GM18519 (cell line): Measurements from ENCODE around the gene AHDC1.

Source experiments
- ATAC-seq: cut with Tn5 transposase; IDR thresholded peaks from one replicate; pipeline ENCODE4 v1.9.1; 2021; ENCODE audit warnings: mild to moderate bottlenecking, moderate library complexity; ENCODE audit not compliant: unreplicated experiment, low FRiP score

Gene AHDC1

DNA sequence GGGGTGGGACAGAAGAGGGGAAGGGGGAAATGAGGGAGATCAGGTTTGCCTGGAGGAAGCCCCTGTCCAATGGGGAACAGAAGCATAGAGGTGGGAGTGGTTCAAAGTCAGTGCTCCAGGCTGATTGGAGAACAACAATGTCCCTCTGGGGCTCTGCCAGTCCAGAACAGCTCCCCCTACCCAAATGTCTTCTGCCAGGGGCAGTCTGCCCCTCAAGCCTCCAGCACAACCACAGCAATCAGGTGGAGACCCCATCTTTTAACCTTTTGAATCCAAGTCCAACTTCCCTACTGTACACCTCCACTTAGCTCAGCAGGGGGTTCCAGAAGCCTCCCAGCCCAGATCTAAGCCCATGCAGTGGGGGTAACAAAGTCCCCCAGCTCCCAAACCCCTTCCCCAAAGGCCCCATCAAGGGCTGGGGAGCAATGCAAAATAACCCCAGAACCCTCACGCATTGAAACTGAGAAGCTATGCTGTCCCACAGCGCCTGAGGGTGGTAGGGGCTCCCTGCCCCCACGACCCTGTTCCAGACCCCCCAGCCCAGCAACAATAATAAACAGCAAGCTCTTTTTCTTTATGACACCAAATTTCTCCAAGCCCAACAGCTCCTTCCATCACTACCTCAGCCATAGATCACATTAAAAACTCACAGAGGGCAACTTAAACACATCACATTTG is 3.3 kb downstream of the AHDC1 start:
- no peak for ATAC-seq

DNA sequence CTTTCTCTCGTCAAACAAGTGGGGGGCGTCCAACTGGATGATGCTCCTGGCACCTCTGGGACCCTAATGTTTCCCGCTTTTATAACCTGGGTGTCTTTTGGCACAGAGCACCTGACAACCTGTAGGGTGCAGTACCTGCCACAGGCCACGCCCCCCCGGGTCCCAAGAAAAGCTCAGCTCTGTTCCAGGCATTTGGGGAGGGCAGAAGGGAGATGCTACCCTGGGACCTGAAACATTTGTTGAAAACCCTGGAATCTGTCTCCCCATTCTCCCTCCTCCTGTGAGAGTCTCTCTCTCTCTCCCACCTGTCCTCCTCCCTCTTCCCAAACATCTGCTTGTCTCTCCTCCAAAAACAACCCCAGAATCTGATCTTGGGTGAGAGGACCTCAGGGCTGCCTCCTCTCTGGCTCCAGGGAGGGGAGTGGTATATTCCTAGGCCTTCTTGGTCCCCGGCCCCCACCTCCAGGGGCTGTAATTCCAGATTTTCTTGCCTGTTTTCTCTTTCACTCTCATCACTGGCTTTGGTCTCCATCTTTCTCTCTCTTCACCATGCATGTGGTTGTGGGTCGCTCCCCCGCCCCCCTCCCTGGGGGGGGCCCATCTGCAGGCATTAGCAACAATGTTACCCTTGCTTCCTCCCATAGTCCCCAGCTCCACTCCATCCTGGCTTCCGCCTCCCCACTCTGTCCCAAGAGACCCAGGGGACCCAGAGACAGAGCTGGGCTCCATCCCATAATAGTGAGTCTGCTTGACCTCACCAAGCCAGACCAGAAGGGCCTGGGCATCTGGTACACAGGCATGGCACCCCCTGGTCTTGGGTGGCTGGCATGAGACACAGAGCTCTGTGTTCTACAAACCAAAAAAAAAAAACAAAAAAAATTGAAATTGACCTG is 4.1 kb downstream of the AHDC1 start:
- no peak for ATAC-seq

DNA sequence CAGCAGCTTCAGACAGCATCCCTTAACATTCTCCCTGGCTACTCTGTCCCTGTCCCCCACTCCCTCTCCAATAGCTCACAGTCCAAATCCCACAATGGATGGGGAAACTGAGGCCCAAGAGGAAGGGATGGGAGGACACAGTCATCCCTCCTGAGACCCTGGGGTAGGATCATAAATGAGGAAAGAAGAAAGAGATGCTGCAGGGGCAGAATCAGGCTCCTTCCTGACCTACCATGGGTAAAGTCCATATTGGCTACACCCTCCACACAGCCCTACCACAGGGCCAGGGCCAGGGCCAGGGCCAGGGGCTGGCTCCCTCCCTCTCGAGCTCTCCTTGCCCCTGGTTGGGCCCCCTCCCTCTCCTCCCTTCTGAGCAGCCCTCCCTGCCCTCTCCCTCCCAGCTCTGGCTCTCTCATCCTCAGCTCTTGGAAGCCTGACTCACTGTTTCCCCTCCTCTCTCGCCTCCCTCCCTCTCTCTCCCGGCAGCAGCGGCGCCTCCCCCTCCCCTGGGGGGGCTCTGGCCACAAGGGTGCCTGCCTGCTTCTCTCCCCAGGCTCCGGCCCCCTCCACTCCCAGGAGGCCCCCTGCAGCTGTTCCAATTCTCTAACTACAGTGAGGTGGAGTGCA is 4.9 kb downstream of the AHDC1 start:
- no peak for ATAC-seq

DNA sequence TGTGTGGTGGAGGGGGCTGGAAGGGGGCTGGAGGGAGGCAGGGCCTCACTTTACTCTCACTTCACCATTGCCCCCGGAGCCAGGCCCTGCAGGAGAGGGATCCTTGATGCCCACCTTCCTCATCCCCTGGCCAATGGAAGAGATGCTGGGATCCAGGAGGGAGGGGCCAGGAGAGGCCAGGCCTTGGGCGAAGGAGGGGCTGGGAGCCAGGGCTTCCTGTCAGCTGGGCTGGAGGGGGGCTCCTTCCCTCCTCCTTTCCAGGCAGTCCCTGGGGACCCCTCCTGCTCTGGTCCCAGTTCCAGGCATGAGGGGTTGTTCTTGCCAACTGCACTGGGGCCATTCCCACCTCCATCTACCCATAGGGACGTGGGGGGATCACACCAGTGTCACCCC is 5.7 kb downstream of the AHDC1 start:
- no peak for ATAC-seq

DNA sequence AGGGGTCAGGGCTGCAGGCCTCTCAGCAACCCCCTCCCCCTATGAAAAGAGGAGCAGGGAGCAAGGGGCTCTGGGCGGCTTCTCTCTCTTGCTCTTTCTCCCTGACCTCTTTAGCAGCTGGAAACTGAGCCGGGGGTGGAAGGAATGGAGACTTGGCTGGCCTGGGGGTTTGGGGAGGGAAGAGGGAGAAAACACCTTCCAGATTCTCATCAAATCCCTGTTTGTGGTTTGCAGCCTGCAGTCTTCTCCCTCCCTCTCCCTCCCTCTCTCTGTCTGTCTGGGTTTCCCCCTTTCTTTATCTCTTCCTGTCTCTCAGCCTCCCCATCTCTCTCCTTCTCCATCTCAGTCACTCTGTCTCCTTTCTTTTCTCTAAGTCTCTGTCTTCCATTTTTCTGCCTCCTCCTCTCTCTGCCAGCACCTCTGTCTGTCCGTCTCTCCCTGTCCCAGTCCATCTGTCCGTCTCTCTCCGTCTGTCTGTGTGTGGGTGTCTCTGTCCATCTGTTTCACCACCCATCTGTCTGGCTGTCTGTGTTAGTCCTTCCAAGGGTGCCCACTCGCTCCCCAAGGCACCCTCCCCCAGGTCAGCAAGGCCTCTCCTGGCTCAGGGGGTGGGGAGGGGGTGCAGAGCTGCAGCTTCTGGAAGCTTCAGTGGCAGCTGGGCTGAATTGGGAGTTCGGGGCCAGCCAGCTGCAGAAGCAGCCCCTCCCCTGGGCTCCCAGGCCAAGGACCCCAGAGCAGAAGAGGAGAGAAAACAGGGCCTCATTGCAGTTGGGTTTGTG is 6.2 kb downstream of the AHDC1 start:
- no peak for ATAC-seq

DNA sequence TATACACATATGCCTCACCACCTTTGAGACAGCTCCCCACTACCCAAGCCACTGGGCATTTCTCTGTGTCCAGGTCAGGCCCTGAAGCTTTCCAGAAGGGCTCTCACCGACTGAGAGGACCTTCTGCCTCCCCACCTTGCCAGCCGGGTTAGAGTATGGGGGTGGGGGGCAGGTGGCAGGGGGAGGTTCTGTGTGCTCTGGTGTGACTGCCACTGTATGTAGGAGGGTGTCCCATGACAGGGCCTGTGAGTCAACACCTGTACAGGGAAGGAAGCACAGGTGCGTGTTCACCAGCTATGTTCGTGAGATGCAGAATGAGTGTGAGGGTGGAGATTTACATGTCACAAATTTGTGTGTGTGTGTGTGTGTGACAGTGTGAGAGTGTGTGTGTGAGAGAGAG is 7.0 kb downstream of the AHDC1 start:
- no peak for ATAC-seq

DNA sequence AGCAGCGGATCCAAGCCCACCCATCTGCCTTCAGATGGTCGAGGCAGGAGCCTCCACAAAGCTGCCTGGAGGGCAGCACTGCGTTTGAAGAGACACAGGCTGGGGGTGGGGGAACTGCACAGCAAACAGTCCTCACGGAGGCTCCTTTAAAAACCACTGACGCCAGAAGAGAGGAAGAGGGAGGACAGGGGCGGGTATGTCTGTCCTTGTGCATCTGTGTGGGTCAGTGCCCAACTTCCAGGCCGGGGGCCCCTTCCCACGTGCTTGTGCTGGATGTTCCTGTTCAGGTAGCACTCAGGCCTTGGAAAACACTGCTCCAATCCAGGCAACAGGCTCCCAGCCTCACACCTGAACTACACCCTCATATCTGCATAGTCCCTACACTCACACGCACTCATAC is 7.7 kb downstream of the AHDC1 start:
- no peak for ATAC-seq

DNA sequence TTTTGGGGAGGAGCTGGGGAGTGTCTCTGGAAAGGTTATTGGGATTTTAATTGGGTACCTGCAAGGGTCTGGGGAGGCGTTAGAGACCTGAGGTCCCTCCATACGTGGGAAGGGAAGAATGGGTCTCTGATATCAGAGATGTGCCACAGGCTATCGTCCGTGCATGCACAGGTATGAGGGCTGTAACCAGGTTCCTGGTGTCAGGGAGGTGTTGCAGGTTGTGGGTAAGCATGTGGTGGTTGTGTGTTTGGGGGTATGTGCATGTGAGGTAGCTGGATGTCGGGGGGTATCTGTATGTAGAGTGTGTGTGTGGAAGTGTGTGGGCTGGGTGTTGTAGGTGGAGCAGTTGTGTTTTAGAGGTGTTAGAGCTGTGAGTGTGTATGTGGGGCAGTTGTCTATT is 8.3 kb downstream of the AHDC1 start:
- no peak for ATAC-seq

DNA sequence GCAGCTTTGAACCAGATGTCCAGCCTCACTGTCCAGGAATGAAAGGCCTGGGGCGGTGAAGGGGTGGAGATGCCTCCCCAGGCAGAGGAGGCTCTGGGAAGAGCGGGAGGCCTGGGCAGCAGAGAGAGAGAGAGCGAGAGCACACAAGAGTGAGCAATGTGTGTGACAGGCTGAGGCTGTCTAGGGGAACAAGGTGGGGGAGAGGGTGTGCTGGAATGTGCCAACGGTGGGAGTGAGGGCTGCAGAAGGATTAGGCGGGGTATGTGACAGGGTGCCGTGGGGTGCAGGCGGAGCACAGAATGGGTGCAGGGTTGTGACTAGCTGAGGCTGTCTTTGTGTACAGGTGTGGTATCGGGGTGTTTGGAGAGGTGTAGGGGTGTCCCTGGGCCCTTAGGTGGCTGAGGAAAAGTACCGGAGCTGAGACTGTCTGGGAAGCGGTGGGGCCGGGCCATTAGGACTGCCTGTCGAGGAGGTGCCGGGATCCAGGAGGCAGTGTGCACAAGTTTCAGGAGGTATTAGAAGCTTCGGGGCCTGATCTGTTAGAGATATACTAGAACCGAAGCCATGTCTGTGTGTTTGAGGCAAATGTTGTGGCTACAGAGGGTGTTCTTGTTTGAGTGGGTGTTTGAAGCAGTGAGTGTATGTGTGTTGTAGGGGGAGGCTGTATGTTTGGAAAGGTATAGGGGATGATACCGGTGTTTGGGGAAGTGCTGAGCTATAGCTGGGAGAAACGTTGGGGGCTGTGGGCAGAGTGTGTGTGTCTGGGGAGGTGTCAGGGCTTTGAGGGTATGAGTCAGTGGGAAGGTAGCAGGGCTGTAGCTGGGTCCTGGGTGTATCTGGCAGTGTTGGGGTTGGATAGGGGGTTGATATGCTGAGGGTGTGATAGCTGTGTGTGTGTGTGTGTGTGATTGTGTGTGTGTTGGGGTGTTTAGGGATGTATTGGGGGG is 9.1 kb downstream of the AHDC1 start:
- ATAC-seq: no peak

DNA sequence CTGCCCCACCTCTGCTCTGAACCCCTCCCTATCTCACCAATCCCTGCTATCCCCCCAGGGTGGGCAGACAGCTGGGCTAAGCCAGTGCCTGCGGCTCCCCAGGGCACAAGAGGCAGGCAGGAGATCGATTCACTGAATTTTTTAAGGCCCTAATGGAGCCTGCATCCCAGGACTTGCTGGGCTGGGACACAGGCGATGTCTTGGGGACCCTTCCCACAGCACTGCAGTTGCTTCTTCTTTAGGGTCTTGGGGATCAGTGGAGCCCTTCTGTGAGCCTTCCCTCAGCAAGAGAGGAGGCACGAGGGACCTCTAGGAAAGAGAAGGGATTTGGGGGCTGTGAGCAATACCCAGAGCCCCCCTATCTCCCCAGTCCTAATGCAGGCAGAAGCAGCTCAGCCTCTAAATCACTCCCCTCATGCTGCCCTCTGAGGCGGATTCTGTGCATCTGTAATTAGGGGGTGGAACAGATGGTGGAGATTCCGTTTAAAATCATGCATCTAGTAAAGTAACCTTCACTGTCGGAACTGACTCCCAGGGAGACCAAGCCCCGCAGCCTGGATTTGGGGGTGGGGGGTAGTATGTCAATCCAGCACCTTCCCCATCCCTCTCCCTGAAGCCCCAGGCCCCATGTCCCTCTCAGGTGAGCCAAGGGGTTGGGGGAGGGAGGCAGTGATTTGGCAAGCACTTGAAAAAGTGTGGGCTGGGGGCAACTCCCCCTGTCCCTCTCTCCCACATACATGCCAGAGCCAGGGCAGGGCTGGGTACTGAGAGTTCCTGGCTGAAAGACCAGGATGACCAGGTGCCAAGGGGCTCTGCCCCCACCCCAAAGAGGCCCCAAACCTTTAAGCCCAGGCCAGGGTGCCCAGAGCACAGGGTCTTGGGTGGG is 10.0 kb downstream of the AHDC1 start:
- ATAC-seq: no peak

DNA sequence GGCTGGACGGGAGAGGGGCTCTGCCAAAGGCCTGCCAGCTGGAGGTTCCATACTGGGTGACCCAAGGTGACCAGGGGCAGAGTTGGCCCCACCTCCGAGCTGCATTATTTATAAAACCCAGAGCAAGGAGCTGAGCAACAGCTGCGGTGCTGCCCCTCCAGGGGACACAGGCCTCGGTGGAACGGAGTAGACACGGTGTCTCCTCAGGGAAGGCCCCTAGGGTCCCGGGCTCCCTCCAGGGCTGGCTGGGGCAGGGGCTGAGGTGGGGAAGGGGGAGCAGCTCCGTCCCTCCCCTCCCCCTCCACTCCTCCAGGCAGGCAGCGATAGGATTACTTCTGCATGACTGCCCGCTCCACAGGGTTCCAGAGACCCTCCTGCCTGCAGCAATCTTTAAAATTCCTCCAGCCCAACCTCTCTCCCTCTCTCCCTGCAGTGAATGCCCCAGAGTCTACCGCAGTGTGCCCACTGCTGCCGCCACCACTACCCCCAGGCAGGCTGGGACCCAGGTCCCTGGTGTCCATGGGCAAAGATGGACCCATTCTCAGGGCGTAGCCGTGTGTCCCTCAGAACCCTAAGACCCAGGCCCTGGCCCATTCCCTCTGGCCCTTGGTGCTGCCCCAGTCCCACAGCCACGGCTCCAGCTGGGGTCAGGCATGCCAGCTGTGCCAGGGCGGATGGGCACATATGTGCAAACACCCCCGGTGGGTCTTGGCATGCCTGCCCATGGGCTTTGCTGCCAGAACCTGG is 10.8 kb downstream of the AHDC1 start:
- ATAC-seq: no peak

DNA sequence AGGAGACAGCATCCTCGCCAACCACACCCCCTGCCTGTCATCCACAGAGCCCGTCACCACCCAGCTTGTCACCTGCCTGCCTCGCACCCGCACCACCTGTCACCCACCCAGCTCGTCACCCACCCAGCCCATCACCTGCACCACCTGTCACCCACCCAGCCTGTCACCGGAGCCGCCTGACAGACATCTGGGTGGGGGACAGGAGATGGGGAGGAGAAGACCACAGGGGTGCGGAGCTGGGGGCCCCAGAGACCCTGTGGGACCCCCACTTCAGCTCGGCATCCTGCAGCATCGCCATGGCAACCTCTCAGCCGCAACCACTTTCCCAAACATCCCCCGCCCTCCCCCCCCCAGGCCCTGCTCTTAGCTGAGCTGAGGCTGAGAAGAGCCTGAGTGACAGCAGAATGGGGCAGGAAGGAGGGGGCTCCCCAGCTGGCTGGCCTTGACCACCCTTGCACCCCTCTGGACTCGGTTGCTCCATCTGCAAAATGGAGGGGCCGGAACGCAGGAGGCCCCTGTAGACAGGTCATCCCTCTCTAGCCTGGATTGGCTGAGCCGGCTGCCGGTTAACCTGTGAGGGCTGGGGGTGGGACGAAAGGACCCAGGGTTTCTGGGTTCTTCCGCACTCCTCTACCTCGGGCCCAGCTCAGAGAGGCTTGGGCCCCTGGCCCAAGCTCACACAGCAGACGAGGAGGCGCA is 11.6 kb downstream of the AHDC1 start:
- no peak for ATAC-seq

DNA sequence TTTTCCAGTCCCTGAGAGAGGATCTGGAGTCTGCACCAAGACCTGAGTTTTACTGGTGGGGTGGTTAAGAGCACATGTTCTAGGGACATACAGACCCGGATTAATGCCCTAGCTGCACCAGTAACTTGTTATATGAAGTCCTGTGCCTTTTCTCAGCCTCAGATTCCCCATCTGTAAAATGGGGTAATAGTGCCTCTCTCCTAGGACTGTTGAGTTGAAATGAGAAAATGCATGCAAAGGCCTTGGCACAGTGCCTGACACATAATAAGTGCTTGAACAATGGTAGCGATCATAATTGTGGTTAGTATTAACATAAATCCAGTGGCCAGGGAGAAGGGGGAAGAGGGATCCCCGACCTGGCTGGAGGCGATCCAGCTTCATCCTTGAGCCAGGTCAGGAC is 12.3 kb downstream of the AHDC1 start:
- no peak for ATAC-seq

DNA sequence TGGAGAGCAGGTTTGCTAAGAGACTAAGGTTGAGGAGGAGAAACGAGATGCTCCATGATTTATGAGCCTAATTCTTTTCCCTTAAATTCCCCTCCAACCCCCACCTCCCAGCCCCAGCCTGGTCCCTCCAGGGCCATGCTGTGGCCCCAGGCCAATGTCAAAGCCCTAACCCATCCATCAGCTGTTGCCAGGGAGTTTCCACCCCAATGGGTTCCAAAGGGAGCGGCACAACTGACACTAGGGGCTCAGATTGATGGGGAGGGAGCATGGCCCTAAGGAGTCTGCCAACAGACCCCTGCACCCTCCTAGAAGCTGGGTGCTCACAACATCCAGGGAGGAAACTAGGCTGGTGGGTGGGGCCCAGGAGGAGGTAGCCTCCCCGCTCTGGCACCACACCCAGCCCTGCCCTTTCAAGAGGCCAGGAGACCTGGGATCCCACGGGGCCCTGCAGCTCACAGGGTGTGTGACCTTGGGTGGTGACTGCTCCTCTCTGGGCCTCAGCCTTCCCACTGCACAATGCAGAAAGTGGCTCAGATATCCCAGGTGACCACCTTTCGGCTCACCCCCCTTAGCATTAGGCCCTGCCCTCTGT is 12.9 kb downstream of the AHDC1 start:
- ATAC-seq: no peak

DNA sequence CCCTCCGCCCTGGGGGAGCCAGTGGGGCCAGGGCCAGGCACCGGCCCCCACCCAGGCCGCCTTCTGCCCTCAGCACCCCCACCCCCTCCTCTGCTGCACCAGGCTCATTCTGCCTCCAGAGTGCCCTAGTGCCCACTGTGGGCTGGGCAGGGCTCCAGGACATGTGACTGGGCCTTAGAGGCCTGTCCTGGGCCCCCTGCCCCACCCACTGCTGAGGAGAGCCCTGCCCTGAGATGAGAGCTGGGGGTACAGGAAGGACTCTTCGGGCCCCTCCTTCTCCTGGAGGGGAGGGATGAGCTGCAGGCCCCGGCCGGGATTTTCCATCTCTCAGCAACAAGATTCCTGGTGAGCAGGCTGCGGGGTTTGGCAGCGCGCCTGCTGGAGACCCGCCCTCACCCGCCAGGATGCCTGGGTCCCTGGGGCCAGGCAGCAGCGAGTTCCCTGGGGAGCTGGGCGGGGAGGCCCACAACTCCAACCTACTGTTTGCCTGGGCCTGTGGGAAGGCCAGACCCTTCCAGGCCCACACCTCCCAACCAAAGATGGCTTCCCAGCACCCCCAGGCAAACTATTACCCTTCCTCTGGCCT is 14.0 kb downstream of the AHDC1 start:
- no peak for ATAC-seq

DNA sequence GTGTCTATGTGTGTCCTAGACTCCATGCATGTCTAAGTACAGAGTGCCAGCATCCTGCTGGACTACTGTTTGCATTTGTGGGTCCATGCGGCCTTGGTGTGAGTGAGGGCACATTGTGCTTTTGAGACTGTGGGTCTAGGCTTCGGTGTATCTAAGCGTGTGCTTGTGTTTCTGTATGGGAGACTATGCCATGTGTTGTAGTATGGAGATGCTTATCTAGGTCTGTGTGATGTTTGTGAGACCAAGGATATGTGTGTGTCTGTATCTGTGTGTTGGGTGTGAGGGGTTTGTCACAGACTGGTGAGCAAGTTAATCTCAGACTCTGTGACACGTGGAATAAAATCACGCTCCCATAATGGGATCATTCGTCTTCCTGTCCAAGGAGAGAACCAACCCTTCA is 14.5 kb downstream of the AHDC1 start:
- no peak for ATAC-seq
